COLO668 (cell line): ENCODE results near the gene PIAS1.

Source experiments
- DNase-seq: peaks from one replicate; lab custom pipeline; 2025; ENCODE audit not compliant: unreplicated experiment; lab: John Stamatoyannopoulos, UW

The PIAS1 gene

GRCh38 chr15:68062214-68062613, 8.1 kb downstream of the PIAS1 start:
- no peak for DNase-seq

GRCh38 chr15:68062946-68063465, 8.9 kb downstream of the PIAS1 start:
- no peak for DNase-seq

GRCh38 chr15:68063606-68064005, 9.5 kb downstream of the PIAS1 start:
- DNase-seq = no peak

GRCh38 chr15:68073576-68074288, 19.6 kb downstream of the PIAS1 start:
- no peak for DNase-seq

GRCh38 chr15:68075764-68076385, 21.8 kb downstream of the PIAS1 start:
- DNase-seq = no peak

GRCh38 chr15:68078365-68078764, 24.2 kb downstream of the PIAS1 start:
- DNase-seq = no peak

- no peak for DNase-seq
Measured at GRCh38 chr15:68080334-68080733, 26.2 kb downstream of the PIAS1 start.

GRCh38 chr15:68080783-68081182, 26.7 kb downstream of the PIAS1 start:
- no peak for DNase-seq

- DNase-seq = no peak
Measured at GRCh38 chr15:68081869-68082505, 27.9 kb downstream of the PIAS1 start.

GRCh38 chr15:68082735-68083134, 28.6 kb downstream of the PIAS1 start:
- no peak for DNase-seq

GRCh38 chr15:68083463-68083862, 29.3 kb downstream of the PIAS1 start:
- no peak for DNase-seq

GRCh38 chr15:68085052-68085451, 30.9 kb downstream of the PIAS1 start:
- DNase-seq = no peak

GRCh38 chr15:68091743-68092142, 37.6 kb downstream of the PIAS1 start:
- no peak for DNase-seq

- DNase-seq = no peak
Measured at GRCh38 chr15:68096099-68096498, 42.0 kb downstream of the PIAS1 start.

- no peak for DNase-seq
Measured at GRCh38 chr15:68097029-68097428, 42.9 kb downstream of the PIAS1 start.

- no peak for DNase-seq
Measured at GRCh38 chr15:68098465-68098864, 44.4 kb downstream of the PIAS1 start.

GRCh38 chr15:68100194-68100593, 46.1 kb downstream of the PIAS1 start:
- DNase-seq = no peak

GRCh38 chr15:68103603-68104002, 49.5 kb downstream of the PIAS1 start:
- no peak for DNase-seq

- no peak for DNase-seq
Measured at GRCh38 chr15:68106656-68107055, 52.5 kb downstream of the PIAS1 start.

GRCh38 chr15:68107142-68107541, 53.0 kb downstream of the PIAS1 start:
- no peak for DNase-seq

GRCh38 chr15:68112706-68113105, 58.6 kb downstream of the PIAS1 start:
- DNase-seq = no peak

- no peak for DNase-seq
Measured at GRCh38 chr15:68113273-68113672, 59.2 kb downstream of the PIAS1 start.
